SK-N-MC (cell line): ENCODE results near the gene GAL3ST3.

ENCODE experiments used
- EZH2 ChIP-seq: fragments of 200-600 bp; sonication (generic); IDR thresholded peaks from one replicate; pipeline ENCODE4 v1.6.1; 2017; ENCODE audit warnings: antibody characterized with exemption
- FOXP2 ChIP-seq: optimal IDR thresholded peaks from 2 replicates; pipeline ENCODE3; 2011; ENCODE audit warnings: mild to moderate bottlenecking, moderate library complexity; ENCODE audit not compliant: insufficient read depth; ENCODE audit errors: extremely low read length, control extremely low read depth
- POLR2AphosphoS5 ChIP-seq: IDR thresholded peaks from 2 replicates; pipeline ENCODE4 v1.6.1; 2012; ENCODE audit warnings: mild to moderate bottlenecking, low read depth, low read length, borderline replicate concordance

GRCh38 chr11:66042996-66043906, 5.7 kb downstream of the GAL3ST3 start:
- no peak for TF ChIP-seq POLR2AphosphoS5
- TF ChIP-seq EZH2: no peak
- no peak for TF ChIP-seq FOXP2
